Right lobe of liver (tissue), 4 donors: ENCODE results near the gene CNPY4.

Source experiments
- CTCF ChIP-seq, 4 donors: fragments of 200-600 bp in 3 of 4; fragments of 450-650 bp in 1 of 4; IDR thresholded peaks; one replicate each; pipeline versions ENCODE4 v1.5.1 to v1.8.0; 2016 to 2022; ENCODE audit warnings: antibody characterized with exemption in 4 of 4, mild to moderate bottlenecking in 2 of 4
- POLR2A ChIP-seq: fragments of 450-650 bp; IDR thresholded peaks from one replicate; pipeline ENCODE4 v1.6.1; 2017; ENCODE audit warnings: antibody characterized with exemption, mild to moderate bottlenecking
- donor health status: DM: no; HTN: no; CAD: no.
- donor health status: DM: no; HTN: no; CAD: no.
- donor health status: DM: no; HTN: yes; CAD: no.

- TF ChIP-seq CTCF (IDR thresholded peaks at IDR 0.05) (no peak), POLR2A (no peak)
These were observed 31.3 kb upstream of the CNPY4 start for GRCh38 chr7:100088095-100088620.
